HG03439 (cell line): Measurements from ENCODE around the gene CMTM1.
"Not testable (repeated sequence)": the region's sequence is repeated elsewhere in the genome, so short reads cannot be mapped to it uniquely, and the experiment has no call there.

Experiments
- ATAC-seq: cut with Tn5 transposase; IDR thresholded peaks from one replicate; pipeline ENCODE4 v1.9.1; 2021; ENCODE audit warnings: mild to moderate bottlenecking, moderate library complexity; ENCODE audit not compliant: unreplicated experiment

CMTM1 gene

DNA sequence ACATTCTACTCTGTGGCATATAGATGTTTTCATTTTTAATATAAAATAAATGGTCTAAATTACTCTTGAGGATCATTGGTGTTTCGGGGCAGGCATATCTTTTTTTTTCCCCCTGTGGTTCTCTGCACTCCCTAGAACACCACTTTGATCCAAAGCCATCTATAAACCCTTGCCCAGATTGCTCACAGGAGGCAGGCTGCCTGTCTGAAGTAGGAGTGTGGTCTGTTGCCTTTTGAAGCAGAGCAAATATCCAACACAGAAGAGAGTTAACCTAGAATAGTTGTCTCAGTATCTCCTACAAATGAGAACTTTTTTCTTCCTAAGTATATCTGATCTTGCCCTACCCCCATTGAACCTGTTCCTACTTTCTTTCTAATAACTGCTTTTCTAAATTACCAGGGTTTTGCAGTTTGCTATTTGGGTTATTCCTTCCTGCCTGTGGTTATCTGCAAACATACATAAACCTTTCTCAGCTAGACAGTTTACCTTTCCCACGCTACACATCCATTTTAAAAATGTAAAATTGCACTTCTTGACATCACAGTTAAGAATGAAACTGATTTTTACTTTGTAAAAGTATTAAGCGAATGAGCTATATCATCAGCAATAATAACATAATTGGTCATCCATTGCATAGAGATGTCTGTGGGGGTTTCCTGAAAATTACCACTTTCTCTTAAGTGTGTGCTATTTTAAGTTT is 4.7 kb upstream of the CMTM1 start:
- no peak for ATAC-seq

GRCh38 chr16:66562409-66562808 is 3.8 kb upstream of the CMTM1 start:
- no peak for ATAC-seq

DNA sequence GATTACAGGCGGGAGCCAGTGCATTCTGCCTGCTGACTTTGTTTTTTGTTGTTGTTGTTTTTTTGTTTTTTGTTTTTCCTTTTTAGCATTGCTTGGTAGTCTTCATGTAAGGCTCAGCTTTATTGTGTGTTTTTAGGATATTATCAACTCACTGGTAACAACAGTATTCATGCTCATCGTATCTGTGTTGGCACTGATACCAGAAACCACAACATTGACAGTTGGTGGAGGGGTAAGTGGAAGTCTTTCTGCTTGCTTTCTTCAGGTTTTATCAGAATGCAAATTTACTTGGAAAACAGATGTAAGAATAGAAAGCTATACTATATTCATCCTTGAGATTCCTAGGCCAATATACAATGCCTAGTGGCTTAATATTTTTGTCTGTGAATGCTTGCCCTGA is 3.3 kb upstream of the CMTM1 start:
- ATAC-seq = no peak

DNA sequence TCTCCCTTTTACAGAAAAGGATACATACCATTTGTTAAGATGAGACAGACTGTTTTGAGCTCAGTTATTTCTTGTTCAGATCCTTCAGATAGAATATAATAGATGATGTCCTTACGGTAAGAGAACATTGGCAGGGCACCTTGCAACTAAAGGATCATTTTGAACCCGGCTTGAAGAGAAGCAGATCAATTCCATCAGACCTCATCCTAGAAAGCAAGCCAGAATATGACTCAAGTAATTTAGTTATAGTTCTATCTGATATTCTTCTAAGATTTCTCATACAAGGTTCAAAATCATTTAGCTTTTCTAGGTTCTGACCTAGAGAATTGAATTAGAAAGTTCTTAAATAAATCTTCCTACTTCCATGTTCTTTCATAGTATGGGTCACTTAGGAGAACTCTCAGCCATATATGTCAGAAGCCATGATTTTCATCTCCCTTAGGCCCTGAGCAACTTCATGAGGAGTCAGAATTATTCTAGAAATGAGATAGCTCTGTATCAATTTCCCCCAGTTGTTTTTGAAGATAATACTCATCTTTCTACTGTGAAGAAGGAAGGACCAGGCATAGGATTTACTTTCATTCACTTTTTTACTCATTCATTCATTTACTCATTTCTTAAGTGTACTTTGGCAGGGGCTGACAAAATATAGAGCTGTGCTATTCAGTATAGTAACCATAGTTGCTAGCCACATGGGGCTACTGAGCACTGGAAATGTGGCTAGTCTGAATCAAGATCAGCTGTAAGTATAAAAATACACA is 2.5 kb upstream of the CMTM1 start:
- no peak for ATAC-seq

- ATAC-seq = not testable (repeated sequence)
Observed at GRCh38 chr16:66567270-66567669, 1.0 kb downstream of the CMTM1 start.

DNA sequence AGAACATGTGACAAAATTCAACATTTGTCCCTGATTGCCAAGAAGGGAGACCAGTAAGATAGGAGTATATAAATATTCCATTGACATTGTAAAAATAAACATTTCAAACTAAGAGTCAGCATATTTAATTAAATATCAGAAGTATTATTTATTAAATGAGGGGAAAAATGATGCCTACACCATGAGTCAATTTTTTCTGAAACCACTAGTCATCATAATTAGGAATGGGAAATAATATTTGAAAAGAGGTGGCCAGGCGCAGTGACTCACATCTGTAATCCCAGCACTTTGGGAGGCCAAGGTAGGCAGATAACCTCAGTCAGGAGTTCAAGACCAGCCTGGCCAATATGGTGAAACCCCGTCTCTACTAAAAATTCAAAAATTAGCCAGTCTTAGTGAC is 2.1 kb downstream of the CMTM1 start:
- ATAC-seq = no peak

- ATAC-seq = no peak
Observed at GRCh38 chr16:66569131-66569530, 2.9 kb downstream of the CMTM1 start.

DNA sequence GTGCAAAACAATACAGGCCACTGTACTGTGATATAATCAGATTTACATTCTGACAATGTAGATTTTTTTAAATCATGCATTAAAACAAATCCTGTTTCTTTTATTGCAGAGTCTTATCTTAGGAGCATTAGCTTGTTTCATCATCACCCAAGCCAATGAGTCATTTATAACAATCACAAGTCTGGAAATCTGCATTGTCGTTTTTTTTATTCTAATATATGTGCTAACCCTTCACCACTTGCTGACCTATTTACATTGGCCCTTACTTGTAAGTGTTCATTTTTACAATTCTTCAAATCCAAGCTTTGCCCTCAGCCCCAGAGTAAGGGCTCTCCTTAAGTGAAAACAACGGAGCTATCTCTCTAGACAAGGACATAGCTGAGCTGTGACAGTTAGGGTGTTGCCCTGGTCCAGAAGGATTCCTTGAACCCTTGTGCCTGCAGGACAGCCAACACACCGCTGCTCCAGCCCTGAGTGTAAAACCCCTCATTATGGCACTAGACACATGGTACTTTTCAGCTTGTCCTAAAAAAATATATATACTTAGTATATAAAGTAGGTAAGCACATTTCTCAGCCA is 3.7 kb downstream of the CMTM1 start:
- no peak for ATAC-seq

DNA sequence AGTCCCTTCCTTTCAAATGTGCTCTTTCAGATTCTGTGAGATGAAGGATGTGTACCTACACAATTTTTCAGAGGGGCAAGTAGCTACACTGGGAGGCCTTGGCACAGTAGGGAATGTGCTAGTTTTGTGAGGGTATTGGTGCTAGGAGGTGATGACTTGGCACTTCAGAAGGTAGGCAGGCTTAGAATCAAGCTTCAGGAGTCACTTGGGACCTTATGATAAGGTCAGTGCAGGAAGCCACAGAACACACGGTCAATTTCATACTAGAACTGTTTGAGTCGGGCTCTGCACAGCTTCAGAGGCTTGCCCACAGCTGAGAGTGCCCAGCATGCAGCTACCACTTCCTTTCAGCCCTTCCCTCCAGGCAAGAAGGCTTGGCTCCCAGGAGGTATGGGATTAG is 6.1 kb downstream of the CMTM1 start:
- no peak for ATAC-seq

DNA sequence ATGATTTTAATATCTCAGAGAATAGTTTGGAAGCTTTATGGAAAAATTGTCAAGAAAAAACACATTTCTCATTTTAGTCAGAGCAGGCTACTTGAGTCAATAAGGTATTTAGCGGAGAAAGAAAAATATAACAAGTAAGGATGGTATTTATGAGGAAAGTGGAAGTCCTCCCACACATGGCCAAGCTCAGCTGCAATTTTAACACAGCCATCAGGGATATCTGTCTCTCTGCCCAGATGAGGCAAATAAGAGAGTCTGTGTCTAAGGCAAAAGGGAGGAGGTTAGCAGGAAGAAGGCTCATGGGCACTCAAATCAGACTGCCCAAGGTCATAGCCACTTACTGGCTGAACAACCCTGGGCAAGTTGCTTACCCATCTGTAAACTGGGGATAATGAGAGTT is 7.8 kb downstream of the CMTM1 start:
- no peak for ATAC-seq

DNA sequence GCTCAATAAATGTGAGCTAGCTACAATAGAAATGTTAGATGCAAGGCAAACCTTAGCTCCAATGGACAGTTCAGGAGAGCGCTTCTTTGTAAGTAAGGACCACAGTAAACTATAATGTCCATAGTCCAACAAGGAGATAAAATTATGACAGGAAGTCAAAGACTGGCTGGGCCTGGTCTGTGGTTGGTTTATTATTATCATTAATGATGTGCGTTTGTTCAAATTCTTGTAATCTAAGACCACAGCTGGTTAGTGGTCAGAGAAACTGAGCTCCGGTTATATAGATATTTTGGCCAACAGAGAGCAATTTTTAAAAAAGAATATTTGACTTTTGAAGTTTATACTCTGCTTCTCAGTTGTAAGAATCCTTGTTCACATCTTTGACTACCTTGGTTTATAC is 8.3 kb downstream of the CMTM1 start:
- ATAC-seq = no peak

DNA sequence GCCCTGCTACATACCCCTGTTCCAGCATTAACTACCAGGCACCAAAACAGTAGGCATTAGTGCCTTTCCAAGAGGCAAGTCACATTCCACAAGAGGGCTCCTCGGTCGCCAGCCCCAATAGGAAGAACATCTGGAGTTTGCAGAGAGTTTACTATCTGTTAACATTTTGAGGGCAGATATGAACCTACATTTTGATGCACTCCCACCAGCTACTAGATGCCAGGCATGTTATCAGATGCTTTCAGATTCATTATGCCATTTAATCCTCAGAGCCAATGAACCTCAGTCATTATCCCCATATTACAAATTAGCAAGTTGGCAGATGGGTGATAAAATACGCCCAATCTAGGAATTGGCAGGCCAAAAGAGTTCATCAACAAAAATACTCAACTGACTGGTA is 8.8 kb downstream of the CMTM1 start:
- no peak for ATAC-seq

- ATAC-seq = no peak
Observed at GRCh38 chr16:66576296-66576695, 10.1 kb downstream of the CMTM1 start.

GRCh38 chr16:66578651-66579531 is 12.7 kb downstream of the CMTM1 start, which contains the start of gene CMTM2:
TSS of gene CMTM2 (plus strand) at chr16:66579463. CDS start at chr16:66579608, 145 bp downstream.
- ATAC-seq = no peak

- ATAC-seq = no peak
Observed at GRCh38 chr16:66580605-66581209, 14.5 kb downstream of the CMTM1 start.

DNA sequence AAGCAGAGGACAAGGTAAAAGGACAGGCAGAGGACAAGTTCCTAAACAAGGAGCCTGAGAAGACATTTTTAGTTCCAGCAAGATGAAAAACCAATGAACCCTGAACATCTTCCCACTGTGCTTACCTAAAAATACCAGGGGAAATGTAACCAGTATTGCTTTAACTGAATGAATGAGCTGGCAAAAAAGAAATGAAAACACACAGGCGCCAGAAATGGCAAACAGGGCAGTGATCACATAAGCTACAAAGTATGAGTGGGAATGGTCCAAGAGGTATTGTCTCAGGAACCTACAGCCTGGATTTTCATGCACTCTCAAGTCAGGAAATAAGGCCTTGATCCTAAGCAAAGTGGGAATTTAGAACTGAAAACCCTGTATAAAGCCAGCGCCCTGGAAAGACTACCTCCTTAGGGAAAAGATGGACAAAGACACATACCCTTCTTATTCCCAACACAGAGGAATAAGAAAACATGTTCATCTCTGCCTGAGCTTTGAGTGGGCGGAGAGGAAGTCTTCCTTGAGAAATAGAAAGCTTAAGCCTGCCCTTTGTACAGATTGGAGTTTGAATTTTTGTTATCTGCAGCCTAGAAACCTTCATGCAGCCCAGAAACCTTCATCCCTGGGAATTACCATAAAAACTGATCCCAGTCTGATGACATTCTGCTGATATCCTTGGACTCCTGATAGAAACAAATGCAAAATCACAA is 15.2 kb downstream of the CMTM1 start:
- no peak for ATAC-seq

- ATAC-seq = no peak
Observed at GRCh38 chr16:66585481-66586239, 19.4 kb downstream of the CMTM1 start.

GRCh38 chr16:66587881-66588600 is 21.8 kb downstream of the CMTM1 start:
- no peak for ATAC-seq
